ENCODE results near the gene CDHR1. TPM values are rescaled to one million over a fixed set of nuclear protein-coding genes. Genes with fewer than 3 reads are reported as not detected.

The CDHR1 gene
- total RNA-seq, 1 donor from 2014 or later, result 1.4 TPM

DNA sequence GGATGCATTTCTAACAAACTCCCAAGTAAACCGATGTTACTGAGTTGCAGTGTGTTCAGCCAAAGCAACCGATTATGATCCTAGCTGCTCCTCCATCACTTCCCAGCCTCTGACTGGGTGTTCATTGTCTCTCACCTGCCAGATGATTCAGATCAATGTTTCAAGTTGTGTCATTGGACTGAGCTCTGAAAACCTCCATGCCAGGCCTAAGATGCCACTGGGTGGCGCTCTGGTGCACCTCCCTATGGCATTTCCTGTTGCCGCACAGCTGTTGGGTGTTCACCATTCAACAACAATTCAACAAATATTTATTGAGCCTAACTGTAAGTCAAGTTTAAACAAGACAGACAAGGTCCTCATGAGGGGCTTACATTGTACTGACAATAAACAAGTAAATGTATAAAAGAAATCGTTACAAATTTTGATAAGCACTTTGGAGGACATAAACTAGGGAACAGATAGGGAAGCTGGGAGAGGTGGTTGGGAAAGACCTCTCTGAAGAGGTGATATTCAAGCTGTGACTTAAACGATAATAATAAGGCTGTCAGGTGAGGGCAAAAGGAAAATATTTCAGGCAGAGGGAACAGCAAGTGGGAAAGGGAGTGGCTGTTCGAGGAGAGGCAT is 73.3 kb downstream of the CDHR1 start:
- Histone ChIP-seq H3K4me3 (no peak overlapping the region), H3K4me1 (no peaks in the 10 kb centered on the region), H3K9me3 (ENCODE audit: low read depth) (no peaks in the 10 kb centered on the region), H3K36me3 (no peaks in the 10 kb centered on the region), H3K27ac (no peak overlapping the region), H4K20me1 (ENCODE audit: low read depth) (no peaks in the 10 kb centered on the region), H3F3A (ENCODE audit: low read depth) (no peaks in the 10 kb centered on the region), H3K27me3 (peaks cover 4% of the 10 kb centered on the region), H3K9ac (no peak overlapping the region), H3K79me2 (ENCODE audit: low read depth) (no peaks in the 10 kb centered on the region), H3K4me2 (no peak overlapping the region), H2AFZ (replicated peaks) (peak overlapping the region; percentile 43)
- Mint-ChIP-seq H3K9me3 (no peaks in the 10 kb centered on the region), H3K4me3 (no peak overlapping the region), H3K36me3 (no peaks in the 10 kb centered on the region), H3K27me3 (ENCODE audit: insufficient read depth, low read depth) (peaks cover 2% of the 10 kb centered on the region), H3K27ac (no peak overlapping the region), H3K4me1 (peaks cover 12% of the 10 kb centered on the region)
- peak; percentile 67 for DNase-seq (ENCODE audit: low spot score)
- no peak for TF ChIP-seq EZH2 (IDR thresholded peaks at IDR 0.05)
- TF ChIP-seq, protein P1, sequence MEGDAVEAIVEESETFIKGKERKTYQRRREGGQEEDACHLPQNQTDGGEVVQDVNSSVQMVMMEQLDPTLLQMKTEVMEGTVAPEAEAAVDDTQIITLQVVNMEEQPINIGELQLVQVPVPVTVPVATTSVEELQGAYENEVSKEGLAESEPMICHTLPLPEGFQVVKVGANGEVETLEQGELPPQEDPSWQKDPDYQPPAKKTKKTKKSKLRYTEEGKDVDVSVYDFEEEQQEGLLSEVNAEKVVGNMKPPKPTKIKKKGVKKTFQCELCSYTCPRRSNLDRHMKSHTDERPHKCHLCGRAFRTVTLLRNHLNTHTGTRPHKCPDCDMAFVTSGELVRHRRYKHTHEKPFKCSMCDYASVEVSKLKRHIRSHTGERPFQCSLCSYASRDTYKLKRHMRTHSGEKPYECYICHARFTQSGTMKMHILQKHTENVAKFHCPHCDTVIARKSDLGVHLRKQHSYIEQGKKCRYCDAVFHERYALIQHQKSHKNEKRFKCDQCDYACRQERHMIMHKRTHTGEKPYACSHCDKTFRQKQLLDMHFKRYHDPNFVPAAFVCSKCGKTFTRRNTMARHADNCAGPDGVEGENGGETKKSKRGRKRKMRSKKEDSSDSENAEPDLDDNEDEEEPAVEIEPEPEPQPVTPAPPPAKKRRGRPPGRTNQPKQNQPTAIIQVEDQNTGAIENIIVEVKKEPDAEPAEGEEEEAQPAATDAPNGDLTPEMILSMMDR (IDR thresholded peaks at IDR 0.05), result peak; percentile 83

DNA sequence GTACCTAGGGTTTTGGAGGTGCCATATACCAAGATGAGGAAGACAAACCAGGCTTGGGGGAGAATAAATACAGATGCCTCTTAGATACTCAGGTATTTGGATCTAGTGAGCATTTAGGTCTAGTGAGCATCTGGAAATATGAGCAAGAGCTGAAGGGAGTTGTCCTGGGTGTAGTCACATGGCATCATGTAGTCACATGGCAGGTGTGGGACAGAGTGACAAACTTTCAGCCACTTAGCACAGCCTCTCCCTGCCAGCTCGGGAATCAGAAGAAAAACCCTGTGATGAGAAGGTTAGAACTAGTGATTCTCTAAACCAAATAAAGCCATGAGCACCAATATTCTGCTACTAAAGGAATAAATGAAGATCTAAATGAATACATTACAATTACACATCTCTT is 74.8 kb downstream of the CDHR1 start:
- Histone ChIP-seq H3K9me3 (ENCODE audit: low read depth) (no peaks in the 10 kb centered on the region), H4K20me1 (ENCODE audit: low read depth) (no peaks in the 10 kb centered on the region), H3K27ac (no peak overlapping the region), H3K4me3 (no peak overlapping the region), H3K4me2 (no peak overlapping the region), H3F3A (ENCODE audit: low read depth) (no peaks in the 10 kb centered on the region), H3K4me1 (no peaks in the 10 kb centered on the region), H3K9ac (no peak overlapping the region), H2AFZ (replicated peaks) (no peak overlapping the region), H3K79me2 (ENCODE audit: low read depth) (no peaks in the 10 kb centered on the region), H3K27me3 (peaks cover 3% of the 10 kb centered on the region), H3K36me3 (no peaks in the 10 kb centered on the region)
- peaks cover 12% of the 10 kb centered on the region for H3K4me1 Mint-ChIP-seq
- no peak overlapping the region for H3K27ac Mint-ChIP-seq
- no peaks in the 10 kb centered on the region for H3K9me3 Mint-ChIP-seq
- no peaks in the 10 kb centered on the region for H3K36me3 Mint-ChIP-seq
- no peak for DNase-seq (ENCODE audit: low spot score)
- H3K27me3 Mint-ChIP-seq (ENCODE audit: insufficient read depth, low read depth), result no peaks in the 10 kb centered on the region
- TF ChIP-seq EZH2 (IDR thresholded peaks at IDR 0.05) (no peak), EZH2phosphoT487 (IDR thresholded peaks at IDR 0.05) (no peak)
- TF ChIP-seq, protein P1 (IDR thresholded peaks at IDR 0.05), result no peak
- H3K4me3 Mint-ChIP-seq, result no peak overlapping the region

Other genes with a start within 250 kb of the CDHR1 start
- 127 and 181 TPM in 2 replicates for gene GHITM, start 55.0 kb upstream of the CDHR1 start, total RNA-seq (ENCODE audit: low replicate concordance)
- gene GPR15LG, start 20.7 kb upstream of the CDHR1 start, total RNA-seq (ENCODE audit: low replicate concordance), result not detected in 2 replicates
- gene LRIT2, start 31.0 kb downstream of the CDHR1 start, total RNA-seq (ENCODE audit: low replicate concordance), result not detected in 2 replicates
- gene LRIT1, start 47.0 kb downstream of the CDHR1 start, total RNA-seq (ENCODE audit: low replicate concordance), result not detected in 2 replicates
- gene RGR, start 50.5 kb downstream of the CDHR1 start, total RNA-seq (ENCODE audit: low replicate concordance), result 0.71 and 1.9 TPM in 2 replicates
- gene CCSER2, start 134.1 kb downstream of the CDHR1 start, total RNA-seq (ENCODE audit: low replicate concordance), result 24.0 and 39.3 TPM in 2 replicates

Measured in neural progenitor cell (in vitro differentiated cells).